Natural killer cell (primary cell): ENCODE data around the gene TOP2B. TPM values are rescaled to one million over a fixed set of nuclear protein-coding genes. Genes with fewer than 3 reads are reported as not detected.

Source experiments
- ATAC-seq, 3 donors: fragments of 150-1000 bp in 2 of 3; fragments of 200-7000 bp in 1 of 3; cut with Tn5 transposase; 1 replicate in 1 of 3; 2 replicates in 2 of 3; pipeline ENCODE4 v1.10.0; 2021; ENCODE audit warnings: mild to moderate bottlenecking in 2 of 3, moderate library complexity in 2 of 3
- DNase-seq, 2 donors: peaks; one replicate each; pipeline versions ENCODE4 v3.0.0 to v3.0.0-alpha.2; 2013 to 2021; ENCODE audit warnings: mixed read lengths in 1 of 2
- H3K27ac ChIP-seq: one replicate; pipeline ENCODE4 v1.5.1; 2013; ENCODE audit warnings: mild to moderate bottlenecking, low read length
- H3K27me3 ChIP-seq: one replicate; pipeline ENCODE4 v1.6.1; 2013; ENCODE audit warnings: low read length; ENCODE audit not compliant: control insufficient read depth, insufficient read depth
- H3K36me3 ChIP-seq: one replicate; pipeline ENCODE4 v1.6.1; 2013; ENCODE audit warnings: low read length; ENCODE audit not compliant: control insufficient read depth, insufficient read depth
- H3K4me1 ChIP-seq: one replicate; pipeline ENCODE4 v1.6.1; 2013; ENCODE audit warnings: low read length; ENCODE audit not compliant: control insufficient read depth, insufficient read depth
- H3K4me3 ChIP-seq: one replicate; pipeline ENCODE4 v1.5.1; 2013; ENCODE audit warnings: low read length
- H3K9me3 ChIP-seq: one replicate; pipeline ENCODE4 v1.6.1; 2013; ENCODE audit warnings: low read length; ENCODE audit not compliant: control insufficient read depth, insufficient read depth
- H3K27ac Mint-ChIP-seq, 2 donors: one replicate each; pipeline ENCODE4 v1.8.0; 2022; ENCODE audit warnings: mild to moderate bottlenecking in 2 of 2, mixed read lengths in 2 of 2, moderate library complexity in 1 of 2
- H3K27me3 Mint-ChIP-seq, 2 donors: one replicate each; pipeline ENCODE4 v1.8.0; 2022; ENCODE audit warnings: low read depth in 2 of 2, mixed read lengths in 2 of 2
- H3K36me3 Mint-ChIP-seq: one replicate; pipeline ENCODE4 v1.8.0; 2022; ENCODE audit warnings: mixed read lengths
- H3K4me1 Mint-ChIP-seq, 2 donors: one replicate each; pipeline ENCODE4 v1.8.0; 2022; ENCODE audit warnings: mixed read lengths in 2 of 2
- H3K4me3 Mint-ChIP-seq: one replicate; pipeline ENCODE4 v1.8.0; 2022; ENCODE audit warnings: mild to moderate bottlenecking, moderate library complexity, mixed read lengths
- H3K9me3 Mint-ChIP-seq, 2 donors: one replicate each; pipeline ENCODE4 v1.8.0; 2022; ENCODE audit warnings: mixed read lengths in 2 of 2
- WGBS: methylation state at CpG from one replicate; pipeline ENCODE4 v1.1.7; 2013; ENCODE audit warnings: missing lambda C conversion rate; ENCODE audit not compliant: insufficient coverage; 5-methylcytosine and 5-hydroxymethylcytosine counted together
- intact Hi-C: fragments of 100-400 bp; cut with micrococcal nuclease; formaldehyde crosslinking; loops from one replicate; pipeline ENCODE4 v1.14.2; 2022
- total RNA-seq, 4 donors: library from RNA; stranded (reverse); fragments of 120-200 nt in 1 of 4; gene quantifications; one replicate each; pipeline versions ENCODE4 v1.2.3 to v1.2.4, GENCODE V29; 2013 to 2022
- TF ChIP-seq, protein P1 (sequence below): fragments of 200-600 bp; IDR thresholded peaks from one replicate; pipeline ENCODE4 v1.8.0; 2022; ENCODE audit warnings: antibody characterized with exemption

TOP2B gene
- total RNA-seq, 3 donors from 2014 or later (not counting 1 experiment from before 2014, with no cell fraction given), result 126 to 180 (median 152) TPM

DNA sequence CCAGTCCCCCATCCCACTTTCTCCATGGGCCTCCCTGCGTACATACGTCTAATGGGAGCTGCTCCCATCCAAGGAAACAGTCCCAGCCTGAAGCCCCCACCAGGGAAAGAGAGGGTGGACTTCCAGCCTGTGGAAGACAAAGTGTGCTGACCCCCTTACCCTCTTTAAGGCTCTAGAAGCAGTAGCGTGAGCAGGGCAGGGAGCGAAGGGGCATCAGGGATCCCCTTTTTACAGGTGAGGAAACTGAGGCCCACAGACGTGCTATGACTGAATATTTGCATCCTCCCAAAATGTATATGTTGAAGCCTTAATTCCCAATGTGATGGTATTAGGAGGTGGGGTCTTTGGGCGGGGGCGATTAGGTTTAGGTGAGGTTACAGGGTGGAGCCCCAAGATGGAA, 83.4 kb downstream of the TOP2B start:
- Mint-ChIP-seq H3K4me1 (no peaks in the 10 kb centered on the region), H3K27ac (no peak overlapping the region), H3K9me3 (no peaks in the 10 kb centered on the region), H3K36me3 (no peaks in the 10 kb centered on the region), H3K4me3 (no peak overlapping the region), H3K27me3 (no peaks in the 10 kb centered on the region)
- Histone ChIP-seq H3K36me3 (no peaks in the 10 kb centered on the region), H3K4me3 (no peak overlapping the region), H3K9me3 (no peaks in the 10 kb centered on the region), H3K27ac (no peak overlapping the region), H3K4me1 (no peaks in the 10 kb centered on the region), H3K27me3 (no peaks in the 10 kb centered on the region)
- intact Hi-C loops, result no loop called here
- TF ChIP-seq, protein P1, sequence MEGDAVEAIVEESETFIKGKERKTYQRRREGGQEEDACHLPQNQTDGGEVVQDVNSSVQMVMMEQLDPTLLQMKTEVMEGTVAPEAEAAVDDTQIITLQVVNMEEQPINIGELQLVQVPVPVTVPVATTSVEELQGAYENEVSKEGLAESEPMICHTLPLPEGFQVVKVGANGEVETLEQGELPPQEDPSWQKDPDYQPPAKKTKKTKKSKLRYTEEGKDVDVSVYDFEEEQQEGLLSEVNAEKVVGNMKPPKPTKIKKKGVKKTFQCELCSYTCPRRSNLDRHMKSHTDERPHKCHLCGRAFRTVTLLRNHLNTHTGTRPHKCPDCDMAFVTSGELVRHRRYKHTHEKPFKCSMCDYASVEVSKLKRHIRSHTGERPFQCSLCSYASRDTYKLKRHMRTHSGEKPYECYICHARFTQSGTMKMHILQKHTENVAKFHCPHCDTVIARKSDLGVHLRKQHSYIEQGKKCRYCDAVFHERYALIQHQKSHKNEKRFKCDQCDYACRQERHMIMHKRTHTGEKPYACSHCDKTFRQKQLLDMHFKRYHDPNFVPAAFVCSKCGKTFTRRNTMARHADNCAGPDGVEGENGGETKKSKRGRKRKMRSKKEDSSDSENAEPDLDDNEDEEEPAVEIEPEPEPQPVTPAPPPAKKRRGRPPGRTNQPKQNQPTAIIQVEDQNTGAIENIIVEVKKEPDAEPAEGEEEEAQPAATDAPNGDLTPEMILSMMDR, result no peak
- 91% methylated on average over 7 of the region's 7 CpGs for WGBS
- ATAC-seq (no peak), DNase-seq (no peak)

DNA sequence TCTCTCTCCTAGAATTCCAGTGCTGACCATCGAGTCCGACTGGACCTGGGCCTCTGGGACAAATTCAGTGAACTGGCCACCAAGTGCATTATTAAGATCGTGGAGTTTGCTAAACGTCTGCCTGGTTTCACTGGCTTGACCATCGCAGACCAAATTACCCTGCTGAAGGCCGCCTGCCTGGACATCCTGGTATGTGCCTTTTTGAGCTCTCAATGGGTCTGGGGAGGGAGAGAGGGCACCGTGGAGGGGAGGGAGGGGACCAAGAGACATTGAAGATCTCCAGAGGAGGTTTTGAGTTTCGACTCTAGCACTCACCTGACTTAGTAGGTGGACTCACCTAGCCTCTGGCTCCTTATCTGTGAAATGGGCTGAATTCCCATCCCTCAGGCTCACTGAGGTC, 84.2 kb downstream of the TOP2B start:
- Histone ChIP-seq H3K9me3 (no peaks in the 10 kb centered on the region), H3K36me3 (no peaks in the 10 kb centered on the region), H3K27me3 (no peaks in the 10 kb centered on the region), H3K27ac (no peak overlapping the region), H3K4me3 (no peak overlapping the region), H3K4me1 (no peaks in the 10 kb centered on the region)
- DNase-seq (no peak), ATAC-seq (no peak)
- TF ChIP-seq, protein P1, result no peak
- intact Hi-C loops, result no loop called here
- Mint-ChIP-seq H3K9me3 (no peaks in the 10 kb centered on the region), H3K27me3 (no peaks in the 10 kb centered on the region), H3K4me1 (no peaks in the 10 kb centered on the region), H3K4me3 (no peak overlapping the region), H3K36me3 (no peaks in the 10 kb centered on the region), H3K27ac (no peak overlapping the region)
- WGBS, result 85% methylated on average over 8 of the region's 8 CpGs

DNA sequence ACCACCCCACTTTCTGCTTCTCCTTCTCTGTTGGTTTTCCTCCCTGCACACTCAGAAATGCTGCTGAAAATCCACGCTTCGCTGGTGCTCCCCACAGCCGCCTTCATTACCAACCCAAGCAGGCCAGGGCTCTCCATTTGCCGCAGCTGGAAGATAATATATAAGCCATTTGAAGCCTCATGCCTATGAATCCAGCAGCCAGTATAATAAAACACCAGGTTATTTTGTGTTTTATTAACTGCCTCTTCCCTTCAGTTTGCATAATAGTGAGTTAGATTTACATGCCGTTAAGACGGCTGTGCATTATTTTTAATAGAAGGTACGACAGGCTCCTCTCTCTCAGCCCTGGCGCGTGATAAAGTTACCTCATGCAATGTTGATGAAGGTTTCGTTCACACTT, 86.6 kb downstream of the TOP2B start:
- Mint-ChIP-seq H3K4me3 (no peak overlapping the region), H3K27me3 (no peaks in the 10 kb centered on the region), H3K27ac (no peak overlapping the region), H3K4me1 (no peaks in the 10 kb centered on the region), H3K36me3 (no peaks in the 10 kb centered on the region), H3K9me3 (no peaks in the 10 kb centered on the region)
- Histone ChIP-seq H3K36me3 (no peaks in the 10 kb centered on the region), H3K27ac (no peak overlapping the region), H3K4me1 (no peaks in the 10 kb centered on the region), H3K4me3 (no peak overlapping the region), H3K27me3 (no peaks in the 10 kb centered on the region), H3K9me3 (no peaks in the 10 kb centered on the region)
- 96% methylated on average over 10 of the region's 10 CpGs for WGBS
- TF ChIP-seq, protein P1, result no peak
- intact Hi-C loops, result no loop called here
- no peak for ATAC-seq
- no peak for DNase-seq

DNA sequence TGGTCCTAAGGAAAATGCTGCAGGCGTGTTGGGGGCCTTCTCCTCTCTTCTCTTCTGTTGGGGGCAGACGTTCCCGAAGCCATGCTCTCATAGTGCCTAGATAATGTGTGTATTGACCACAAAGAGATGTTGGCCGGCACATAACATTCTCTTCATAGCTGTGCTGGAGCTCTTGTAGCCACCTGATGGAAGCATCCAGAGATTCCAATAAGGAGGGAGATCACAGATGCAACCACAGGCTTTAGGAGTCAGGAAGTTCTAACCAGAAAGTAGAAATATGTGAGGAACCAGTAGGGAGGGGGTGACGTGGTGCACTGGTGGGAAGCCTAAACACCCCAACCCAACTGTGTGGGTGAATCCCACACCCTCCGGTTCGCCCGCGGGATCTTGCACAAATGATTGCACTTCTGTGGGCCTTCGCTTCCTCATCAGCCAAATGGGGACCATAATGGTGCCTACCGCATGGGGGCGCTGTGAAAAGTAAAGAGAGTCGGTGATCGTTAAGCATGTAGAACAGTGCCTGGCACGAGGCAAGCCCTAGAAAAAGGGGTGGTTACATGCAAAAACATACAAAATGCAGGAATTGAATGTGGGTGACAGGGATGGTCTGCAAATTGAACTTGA, 87.8 kb downstream of the TOP2B start:
- Histone ChIP-seq H3K9me3 (no peaks in the 10 kb centered on the region), H3K4me3 (no peak overlapping the region), H3K27me3 (no peaks in the 10 kb centered on the region), H3K4me1 (no peaks in the 10 kb centered on the region), H3K27ac (no peak overlapping the region), H3K36me3 (no peaks in the 10 kb centered on the region)
- intact Hi-C loops, result no loop called here
- Mint-ChIP-seq H3K4me3 (no peak overlapping the region), H3K36me3 (no peaks in the 10 kb centered on the region), H3K9me3 (no peaks in the 10 kb centered on the region), H3K27me3 (no peaks in the 10 kb centered on the region), H3K27ac (no peak overlapping the region), H3K4me1 (no peaks in the 10 kb centered on the region)
- ATAC-seq (no peak), DNase-seq (no peak)
- TF ChIP-seq, protein P1, result no peak
- 90% methylated on average over 13 of the region's 15 CpGs for WGBS
